ENCODE data around the gene TBX20.
"Not testable (repeated sequence)": the region's sequence is repeated elsewhere in the genome, so short reads cannot be mapped to it uniquely, and the experiment has no call there.

TBX20 gene

DNA sequence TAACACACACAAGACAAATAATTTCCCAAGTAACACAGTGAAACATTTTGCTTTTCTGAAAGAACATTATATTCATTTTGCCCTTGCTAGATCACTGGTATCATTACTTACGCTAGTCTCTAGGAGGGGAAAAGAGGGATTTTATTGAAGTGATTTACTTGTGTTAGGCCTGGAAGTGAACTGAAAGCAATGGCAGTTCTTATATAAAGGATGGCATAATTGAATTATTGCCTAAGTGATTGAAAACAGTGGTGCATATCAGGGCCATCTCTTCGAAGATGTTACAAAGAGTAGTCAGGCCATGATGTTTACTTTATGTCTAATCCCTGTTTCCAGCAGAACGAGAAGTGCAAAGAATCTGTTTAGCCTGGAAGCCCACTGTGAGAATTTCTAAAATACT, 38.8 kb downstream of the TBX20 start:
- not testable (repeated sequence) for DNase-seq

DNA sequence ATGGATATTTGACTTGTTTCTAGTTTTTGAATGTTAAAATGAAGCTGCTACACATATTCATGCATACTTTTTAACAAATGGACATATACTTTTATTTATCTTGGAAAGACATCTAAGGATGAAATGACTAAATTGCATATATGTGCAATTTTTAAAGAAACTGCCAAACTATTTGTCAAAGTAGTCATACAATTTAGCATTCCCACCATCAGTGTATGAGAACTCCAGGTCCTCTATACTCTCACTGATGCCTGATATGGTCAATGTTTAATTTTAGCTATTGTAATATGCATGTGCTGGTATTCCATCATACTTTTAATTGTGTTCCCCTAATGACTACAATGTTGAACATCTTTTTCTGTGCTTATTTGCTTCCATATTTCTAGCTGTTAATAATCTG, 47.0 kb downstream of the TBX20 start:
- DNase-seq, result not testable (repeated sequence)

DNA sequence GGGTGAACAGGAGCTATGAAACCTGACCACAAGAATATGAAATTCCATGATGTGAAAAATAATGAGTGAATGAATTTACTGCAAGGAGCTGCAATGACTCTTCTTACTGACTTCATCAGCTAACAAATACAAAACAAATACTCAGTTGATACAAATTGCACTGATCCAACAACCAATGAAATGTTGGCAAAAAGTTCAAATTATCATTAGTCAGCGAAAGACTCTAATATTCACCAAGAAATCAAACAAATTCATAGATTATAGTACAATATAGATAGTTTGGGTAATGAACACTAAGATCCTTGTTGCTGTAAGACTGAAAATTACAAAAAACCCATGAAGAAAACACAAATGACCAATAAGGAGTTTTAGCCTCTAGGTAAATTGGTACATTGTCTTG, 49.0 kb downstream of the TBX20 start:
- not testable (repeated sequence) for DNase-seq

DNA sequence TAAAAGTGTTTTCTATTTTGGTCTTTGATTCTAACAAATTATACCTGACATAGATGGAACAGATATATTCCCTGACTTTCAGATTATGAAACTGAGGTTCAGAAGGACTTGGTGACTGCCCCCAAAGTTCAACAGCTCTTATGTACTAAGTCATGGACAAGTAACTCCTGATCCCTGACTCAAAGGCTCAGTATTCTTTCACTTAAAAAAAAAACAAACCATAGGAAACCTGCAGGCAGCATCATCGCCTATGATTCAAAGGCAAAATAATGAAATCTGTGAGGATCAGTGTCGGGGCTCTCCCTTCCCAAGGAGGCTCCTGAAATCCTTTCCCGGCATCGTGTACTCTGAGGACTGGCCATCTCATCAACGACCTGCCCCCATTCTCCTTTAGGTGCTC, 49.9 kb downstream of the TBX20 start:
- not testable (repeated sequence) for DNase-seq

DNA sequence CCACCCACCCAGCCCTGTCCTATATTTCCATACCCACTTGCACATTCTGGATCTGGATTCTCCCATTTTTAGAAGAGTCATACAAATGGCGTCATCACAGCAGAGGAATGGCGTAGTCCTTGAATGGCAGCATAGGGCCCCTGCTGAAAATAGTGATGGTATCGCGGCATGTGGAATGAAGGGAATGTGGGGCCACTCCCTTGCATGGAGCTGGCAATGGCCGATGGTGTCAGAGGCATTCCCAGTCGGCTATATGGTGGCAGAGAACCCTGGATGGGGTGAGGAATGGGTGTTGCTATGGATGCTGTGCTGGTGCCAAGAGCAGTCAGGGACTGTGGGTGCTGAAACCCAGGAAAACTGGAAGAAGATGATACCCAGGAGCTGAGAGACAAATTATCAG, 51.5 kb downstream of the TBX20 start:
- not testable (repeated sequence) for DNase-seq

DNA sequence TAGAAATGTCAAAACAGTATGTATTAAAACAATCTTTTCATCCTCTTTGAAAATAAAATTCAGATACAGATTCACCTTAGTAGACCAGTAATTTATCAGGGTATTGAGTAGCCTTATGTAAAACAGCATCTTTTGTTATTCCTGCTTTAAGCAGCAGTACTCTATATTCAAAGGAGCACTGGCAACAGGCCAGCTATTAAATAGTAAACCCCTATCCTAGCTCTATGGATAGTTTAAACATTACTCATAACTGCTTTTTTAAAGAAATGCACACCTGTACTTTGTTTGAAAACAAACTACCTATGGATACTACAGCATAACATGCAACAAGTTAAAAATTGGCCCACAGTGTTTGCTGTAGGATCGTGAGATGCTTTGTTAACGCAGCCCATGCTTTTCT, 53.7 kb downstream of the TBX20 start:
- not testable (repeated sequence) for DNase-seq

DNA sequence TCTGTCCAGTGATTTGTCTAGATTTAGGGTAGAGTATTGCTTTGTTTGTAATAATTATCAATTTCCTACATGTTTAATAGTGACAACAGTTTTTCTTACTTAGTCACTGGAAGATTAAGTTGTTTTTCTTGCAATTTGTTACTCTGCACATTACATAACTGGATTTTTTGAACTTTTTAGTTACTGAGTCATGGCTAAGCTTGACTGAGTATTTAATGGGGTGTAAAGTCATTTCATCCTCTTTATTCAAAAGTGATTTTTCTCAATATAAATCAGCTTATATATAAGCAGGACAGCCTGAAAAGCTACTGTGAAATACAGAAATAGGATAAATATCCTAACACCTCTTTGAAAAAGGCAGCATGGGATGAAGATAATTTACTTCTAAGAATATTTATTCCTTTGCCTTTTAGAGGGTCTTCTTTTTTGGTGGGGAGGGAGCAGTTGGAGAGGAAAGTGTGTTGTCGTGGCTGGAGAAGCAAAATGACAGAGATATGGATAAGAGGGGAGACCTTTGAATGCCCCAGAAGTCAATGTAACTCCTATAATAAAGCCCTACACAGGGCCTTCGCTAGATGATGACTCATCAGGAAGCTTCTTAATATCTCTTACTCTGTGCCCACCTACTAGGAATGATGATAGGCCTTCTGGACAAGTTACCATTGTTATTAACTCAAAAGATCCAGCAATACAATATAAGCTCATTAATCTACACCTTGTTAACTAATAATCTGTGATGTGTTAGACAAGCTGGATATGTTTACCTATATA, 55.3 kb downstream of the TBX20 start:
- not testable (repeated sequence) for DNase-seq

DNA sequence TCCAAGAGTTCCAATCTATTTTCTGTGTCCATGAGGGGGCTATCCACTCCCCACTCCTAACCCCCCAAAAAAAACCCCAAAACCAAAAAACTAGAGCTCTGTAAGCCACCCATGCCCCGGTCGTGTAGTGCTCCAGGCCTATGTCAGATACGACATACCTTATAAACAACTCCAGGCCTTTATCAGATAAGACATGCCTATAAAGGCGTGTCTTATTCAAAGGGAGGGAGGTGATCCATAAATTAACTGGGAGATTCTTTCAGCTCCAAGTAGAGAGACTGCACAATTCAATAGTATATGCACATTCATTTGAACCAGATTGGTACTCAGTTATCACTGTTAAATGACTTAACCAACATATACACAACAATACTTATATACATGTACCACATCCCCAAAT, 62.3 kb downstream of the TBX20 start:
- not testable (repeated sequence) for DNase-seq

DNA sequence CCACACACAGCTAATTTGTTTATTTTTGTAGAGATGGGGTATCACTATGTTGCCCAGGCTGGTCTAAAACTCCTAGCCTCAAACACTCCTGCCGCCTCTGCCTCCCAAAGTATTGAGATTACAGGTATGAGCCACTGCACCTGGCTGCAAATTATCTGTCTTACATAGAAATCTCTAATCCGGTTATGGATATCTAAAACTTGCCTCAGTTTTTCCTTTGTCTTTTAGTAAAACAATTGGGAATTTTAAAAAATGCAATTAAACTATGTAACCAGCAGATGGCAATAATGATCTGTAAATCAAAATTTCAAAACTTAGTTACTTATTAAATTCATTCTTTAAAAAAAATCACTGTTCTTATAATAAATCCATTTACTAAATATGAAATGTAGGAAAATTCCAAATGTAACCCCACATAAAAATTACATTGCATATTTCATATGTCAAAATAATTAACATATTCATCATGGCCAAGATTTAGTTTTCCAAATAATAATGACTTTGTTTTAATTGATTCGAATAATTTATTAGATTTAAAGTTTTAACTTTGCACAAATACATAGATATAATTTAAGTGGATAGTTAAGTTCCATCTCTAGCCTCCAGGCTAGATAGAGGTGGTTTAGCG, 63.6 kb downstream of the TBX20 start:
- DNase-seq, result not testable (repeated sequence)

DNA sequence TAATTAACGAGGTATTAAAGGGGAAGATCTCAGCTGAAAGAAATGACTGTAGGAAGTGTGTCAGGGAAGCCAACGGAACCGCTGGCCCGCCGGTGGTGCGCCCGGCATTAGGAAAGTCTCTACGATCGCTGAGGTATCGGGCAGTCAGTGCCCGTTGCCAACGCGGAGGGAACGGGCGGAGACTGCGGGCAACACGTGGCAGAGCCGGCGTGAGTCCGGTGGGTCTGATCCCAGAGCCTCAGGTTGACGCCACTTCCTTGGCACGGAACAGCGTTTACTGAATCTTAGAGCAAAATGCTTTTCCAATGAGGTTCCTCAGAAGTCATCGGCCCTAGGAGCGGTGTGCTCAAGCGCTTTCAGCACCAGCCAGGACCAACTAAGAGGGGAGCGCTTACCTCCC, 67.1 kb downstream of the TBX20 start:
- peak; percentile 5 for DNase-seq

DNA sequence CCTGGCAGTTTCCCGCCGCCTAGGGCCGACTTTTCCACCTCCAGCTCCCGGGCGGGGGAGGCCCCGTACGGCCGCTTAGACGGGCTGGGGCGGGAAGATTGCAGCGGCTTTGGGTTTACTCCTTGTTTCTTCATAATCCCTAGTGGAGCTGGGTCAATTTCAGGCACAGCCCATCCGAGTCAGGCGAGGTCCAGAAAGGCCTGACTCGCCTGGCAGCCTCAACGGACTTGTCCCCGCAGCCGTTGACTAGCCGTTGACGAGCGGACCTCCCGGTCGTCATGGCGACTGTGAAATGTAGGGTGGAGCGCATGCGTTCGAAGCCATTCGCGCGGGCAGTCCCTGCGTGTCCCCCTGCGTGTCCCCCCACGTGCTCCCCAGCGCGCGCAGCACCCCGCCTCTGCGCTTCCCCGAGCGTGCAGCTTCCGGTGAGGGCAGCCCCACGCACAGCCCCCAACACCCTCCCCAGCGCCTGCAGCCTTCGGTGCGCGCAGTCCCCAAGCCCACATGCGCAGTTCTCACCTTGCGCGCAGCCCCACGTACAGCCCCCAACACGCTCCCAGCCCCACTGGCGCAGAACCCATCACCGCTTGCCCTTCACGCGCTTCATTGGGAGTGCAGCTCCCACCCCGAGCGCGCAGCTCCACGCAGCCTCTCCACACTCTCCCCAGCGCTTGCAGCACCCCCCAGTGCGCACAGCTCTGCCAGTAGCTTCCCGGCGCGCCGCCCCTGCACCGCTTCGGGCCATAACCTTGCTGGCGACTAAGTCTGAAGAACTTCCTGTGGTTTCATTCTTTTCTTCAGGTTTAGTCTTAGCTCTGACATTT, 67.8 kb downstream of the TBX20 start:
- peak; percentile 32 for DNase-seq

DNA sequence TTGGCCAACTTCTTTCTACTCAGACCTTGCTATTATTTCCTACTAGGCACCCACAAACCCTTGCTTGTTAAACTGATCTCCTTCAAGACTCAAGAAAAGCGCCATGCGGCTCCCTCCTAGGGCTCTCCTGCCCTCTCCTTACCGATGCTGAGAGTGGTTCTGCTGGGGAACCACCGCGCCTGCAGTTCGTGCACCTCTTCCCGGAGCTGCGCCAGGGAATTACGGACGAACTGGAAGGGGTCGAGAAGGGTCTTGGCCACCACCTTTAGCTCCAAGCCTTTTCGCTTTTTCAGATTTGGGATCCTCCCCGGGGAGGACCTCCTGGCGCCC, 68.4 kb downstream of the TBX20 start:
- DNase-seq, result not testable (repeated sequence)

DNA sequence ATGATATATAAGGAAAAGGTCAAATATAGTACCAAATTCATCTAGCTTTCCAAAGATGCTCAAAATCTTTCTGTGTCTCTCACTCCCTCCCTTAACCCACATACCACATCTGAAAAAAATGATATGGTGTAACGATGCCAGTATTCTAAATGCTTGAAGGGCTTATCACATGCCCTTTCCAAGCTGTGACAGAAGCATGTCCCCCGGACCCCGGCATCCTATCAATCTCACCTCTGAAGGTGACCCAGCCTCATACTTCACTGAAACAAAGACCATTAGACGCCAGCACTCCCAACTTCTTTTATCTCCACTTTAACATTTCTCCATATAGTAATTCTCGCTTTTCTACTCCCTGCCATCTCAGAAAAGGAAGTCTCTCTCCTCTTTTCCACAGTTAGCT, 68.9 kb downstream of the TBX20 start:
- DNase-seq, result not testable (repeated sequence)

DNA sequence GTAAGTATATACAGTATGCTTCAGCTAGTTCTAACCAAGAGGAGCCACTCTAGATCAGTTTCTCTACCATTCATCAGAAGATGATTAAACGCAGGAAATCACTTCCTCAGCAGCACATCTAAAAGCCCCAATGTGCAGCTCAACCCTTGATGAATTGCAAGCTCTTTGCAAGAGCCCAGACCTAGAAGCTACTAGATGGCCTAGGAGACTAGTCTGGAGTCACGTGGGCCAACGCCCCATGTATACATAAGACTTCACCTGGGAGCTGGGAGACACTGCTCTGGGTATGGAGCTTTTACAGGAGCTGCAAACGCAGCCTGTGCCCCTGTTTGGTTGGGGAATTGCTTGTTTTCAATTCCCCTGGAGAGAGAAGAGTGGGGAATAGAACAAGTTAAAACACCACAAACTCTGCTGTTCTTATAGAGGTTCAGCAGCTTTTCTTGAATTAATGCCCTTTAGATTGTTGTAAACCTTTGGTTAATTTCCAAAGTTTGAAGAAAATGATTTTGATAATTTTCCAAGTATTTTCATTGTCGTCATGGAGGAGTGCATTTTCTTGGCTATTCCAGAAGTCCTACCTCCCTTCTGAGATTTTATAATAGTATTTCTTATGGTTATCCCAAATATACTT, 69.9 kb downstream of the TBX20 start:
- DNase-seq, result not testable (repeated sequence)

DNA sequence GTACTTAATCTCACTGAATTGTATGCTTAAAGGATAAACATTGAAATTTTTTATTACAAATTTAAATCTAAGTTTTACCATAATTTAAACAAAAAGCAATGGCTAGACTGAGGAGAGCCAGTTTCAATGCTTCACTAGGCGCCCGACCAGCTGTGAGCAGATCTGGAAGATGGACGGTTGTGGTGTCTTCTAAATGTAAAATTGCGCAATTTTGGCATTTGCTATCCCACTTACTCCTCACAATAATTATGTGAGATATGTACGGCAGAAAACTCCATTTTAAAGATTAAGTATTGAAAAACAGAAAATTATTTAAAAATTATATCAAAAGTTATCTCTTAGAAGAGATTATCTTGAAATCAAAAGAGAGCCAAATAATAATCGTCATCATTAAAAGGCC, 73.2 kb downstream of the TBX20 start:
- DNase-seq, result not testable (repeated sequence)

DNA sequence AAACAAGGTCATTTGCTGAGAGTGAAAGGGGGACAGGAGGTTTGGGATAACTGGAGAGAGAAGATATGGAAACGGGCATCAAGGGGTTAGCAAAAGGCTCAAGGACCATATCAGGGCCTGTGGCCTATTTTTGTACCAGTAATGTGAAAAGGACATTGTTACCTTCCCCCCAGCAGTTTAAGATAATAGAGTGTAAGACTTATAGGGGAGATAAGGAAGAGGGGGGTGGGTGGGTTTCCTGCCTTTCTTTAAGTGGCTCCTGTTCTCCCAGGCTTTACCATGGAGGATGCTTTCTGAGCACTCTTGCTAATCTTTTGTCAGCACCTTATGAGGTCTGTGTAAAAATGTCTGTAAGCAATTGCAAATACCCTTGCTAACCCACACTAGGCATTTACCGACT, 80.7 kb downstream of the TBX20 start:
- DNase-seq, result not testable (repeated sequence)

DNA sequence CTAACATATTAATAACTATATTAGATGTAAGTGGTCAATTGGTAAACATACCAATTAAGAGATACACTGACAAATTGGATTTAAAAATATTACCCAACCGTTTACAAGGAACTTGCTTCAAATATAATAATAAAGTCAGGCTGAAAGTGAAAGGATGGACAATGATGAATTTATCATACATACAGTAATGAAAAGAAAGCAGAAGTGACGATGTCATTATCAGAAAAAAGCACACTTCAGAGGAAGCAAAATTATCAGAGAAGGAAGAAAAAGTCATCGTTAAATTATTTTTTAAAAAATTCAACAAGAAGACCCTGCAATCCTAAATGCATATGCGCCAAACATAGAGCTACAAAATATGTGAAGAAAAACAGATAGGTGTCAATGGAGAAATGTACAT, 81.8 kb downstream of the TBX20 start:
- DNase-seq, result not testable (repeated sequence)

DNA sequence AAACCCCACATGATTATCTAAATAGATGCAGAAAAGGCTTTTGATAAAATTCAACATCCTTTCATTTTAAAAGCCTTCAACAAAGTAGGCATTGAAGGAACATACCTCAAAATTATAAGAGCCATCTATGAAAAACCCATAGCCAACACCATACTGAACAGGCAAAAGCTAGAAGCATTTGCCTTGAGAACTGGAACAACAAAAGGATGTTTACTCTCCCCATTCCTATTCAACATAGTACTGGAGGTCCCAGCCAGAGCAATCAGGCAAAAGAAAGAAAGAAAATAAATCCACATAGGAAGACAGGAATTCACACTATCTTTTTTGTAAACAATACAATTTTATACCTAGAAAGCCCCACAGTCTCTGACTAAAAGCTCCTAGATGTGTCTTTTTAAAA, 86.2 kb downstream of the TBX20 start:
- DNase-seq, result not testable (repeated sequence)

DNA sequence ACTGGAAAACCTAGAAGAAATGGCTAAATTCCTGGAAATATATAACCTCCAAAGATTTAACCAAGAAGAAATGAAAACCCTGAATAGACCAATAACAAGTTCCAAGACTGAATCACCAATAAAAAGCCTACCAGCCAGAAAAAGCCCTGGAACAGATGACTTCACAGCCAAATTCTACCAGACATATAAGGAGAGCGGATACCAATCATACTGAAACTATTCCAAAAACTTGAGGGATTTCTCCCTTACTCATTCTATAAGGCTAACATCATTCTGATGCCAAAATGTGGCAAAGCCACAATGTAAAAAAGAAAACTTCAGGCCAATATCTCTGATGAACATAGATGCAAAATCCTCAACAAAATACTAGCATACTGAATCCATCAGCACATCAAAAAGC, 86.7 kb downstream of the TBX20 start:
- DNase-seq, result not testable (repeated sequence)

DNA sequence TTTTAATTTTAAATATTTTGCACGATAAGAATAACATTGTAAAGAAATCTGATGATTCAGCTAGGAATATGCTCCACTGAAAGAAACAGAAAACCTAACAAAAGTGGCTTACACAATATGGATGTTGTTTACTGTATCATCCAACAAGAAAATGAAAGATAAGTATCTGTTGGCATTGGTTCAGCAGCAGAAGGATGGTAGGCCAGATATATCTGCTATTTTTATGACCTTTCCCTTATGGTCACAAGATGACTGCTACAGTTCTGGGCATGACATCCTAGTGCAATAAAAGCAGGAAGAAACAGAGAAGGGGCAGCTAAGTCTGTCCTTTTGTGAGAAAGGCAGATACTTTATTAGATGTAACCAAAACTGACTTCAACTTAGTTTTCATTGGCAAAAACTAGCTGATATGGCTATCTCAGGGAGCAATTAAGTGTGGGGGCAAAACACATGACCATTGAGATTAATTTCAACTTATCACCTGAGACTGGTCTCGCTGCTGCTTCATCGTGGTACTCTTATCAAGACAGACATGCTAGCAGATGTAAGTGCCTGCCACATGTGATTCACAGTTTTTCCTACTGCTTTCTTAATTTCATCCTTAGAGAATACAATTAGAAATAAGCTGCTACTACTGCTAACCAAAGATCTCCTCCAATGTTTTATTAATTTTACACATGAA, 92.7 kb downstream of the TBX20 start:
- DNase-seq, result not testable (repeated sequence)

Data from activated CD4-positive, alpha-beta T cell treated with anti-CD3 and anti-CD28 coated beads for 48 hours (primary cell).